ENCODE measurements around the gene KAZN.

DNA sequence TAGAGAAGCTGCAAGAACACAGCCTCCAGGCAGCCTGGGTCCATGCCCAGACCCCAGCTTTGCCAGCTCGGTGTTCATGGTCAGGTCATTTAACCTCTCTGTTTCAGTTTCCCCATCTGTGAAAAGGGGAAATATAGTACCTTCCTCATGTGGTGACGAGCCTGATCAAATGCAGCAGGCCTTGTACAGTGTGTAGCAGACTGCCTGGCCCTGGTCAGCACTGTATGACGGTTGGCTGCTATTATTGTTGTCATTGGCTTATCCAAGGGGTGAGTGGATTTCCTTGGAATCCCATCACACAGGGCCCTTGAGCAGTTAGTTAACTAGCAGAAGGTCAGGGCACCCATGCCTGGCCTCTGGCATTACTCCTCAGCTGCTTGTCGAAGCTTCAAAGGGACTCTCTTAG is 548.5 kb downstream of the KAZN start:
- TF ChIP-seq, protein P1, sequence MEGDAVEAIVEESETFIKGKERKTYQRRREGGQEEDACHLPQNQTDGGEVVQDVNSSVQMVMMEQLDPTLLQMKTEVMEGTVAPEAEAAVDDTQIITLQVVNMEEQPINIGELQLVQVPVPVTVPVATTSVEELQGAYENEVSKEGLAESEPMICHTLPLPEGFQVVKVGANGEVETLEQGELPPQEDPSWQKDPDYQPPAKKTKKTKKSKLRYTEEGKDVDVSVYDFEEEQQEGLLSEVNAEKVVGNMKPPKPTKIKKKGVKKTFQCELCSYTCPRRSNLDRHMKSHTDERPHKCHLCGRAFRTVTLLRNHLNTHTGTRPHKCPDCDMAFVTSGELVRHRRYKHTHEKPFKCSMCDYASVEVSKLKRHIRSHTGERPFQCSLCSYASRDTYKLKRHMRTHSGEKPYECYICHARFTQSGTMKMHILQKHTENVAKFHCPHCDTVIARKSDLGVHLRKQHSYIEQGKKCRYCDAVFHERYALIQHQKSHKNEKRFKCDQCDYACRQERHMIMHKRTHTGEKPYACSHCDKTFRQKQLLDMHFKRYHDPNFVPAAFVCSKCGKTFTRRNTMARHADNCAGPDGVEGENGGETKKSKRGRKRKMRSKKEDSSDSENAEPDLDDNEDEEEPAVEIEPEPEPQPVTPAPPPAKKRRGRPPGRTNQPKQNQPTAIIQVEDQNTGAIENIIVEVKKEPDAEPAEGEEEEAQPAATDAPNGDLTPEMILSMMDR (IDR thresholded peaks at IDR 0.05): no peak
- TF ChIP-seq POLR2A (IDR thresholded peaks at IDR 0.05): no peak
- TF ChIP-seq EP300 (IDR thresholded peaks at IDR 0.05): no peak
